ENCODE results near the gene ONECUT3.
"Not testable (repeated sequence)": the region's sequence is repeated elsewhere in the genome, so short reads cannot be mapped to it uniquely, and the experiment has no call there.

GRCh38 chr19:1706646-1707045 is 46.7 kb upstream of the ONECUT3 start:
- not testable (repeated sequence) for TF ChIP-seq CTCF (conservative IDR thresholded peaks at IDR 0.05; ENCODE audit: low read depth, low read length); EZH2 (IDR thresholded peaks at IDR 0.05; ENCODE audit: borderline replicate concordance, low read depth, low read length, poor library complexity, severe bottlenecking)
